CD8-positive, alpha-beta memory T cell (primary cell): Measurements from ENCODE around the gene PPP1R14C. TPM values are rescaled to one million over a fixed set of nuclear protein-coding genes. Genes with fewer than 3 reads are reported as not detected.
A peak's percentile ranks its signal among the peaks of the same experiment; 100 is the strongest.

Source experiments
- CTCF ChIA-PET: fragments of 350-600 bp; sonication (Branson Sonifier 250); formaldehyde crosslinking; loops from one replicate; lab custom pipeline; 2021; ENCODE audit warnings: antibody characterized with exemption; lab: Charles Lee
- POLR2A ChIA-PET: fragments of 350-600 bp; sonication (Branson Sonifier 250); formaldehyde crosslinking; loops from one replicate; lab custom pipeline; 2021; ENCODE audit warnings: antibody characterized with exemption; lab: Charles Lee
- DNase-seq, 5 donors: peaks; one replicate each; pipeline versions ENCODE4 v3.0.0 to v3.0.0-alpha.2; 2020 to 2022; ENCODE audit warnings: mixed read lengths in 1 of 5
- H3K27ac ChIP-seq: one replicate; pipeline ENCODE4 v1.7.0; 2013; ENCODE audit warnings: low read depth, mild to moderate bottlenecking, low read length, moderate library complexity
- H3K27me3 ChIP-seq: 2 replicates; pipeline ENCODE4 v1.7.0; 2013; ENCODE audit warnings: low read length, mild to moderate bottlenecking; ENCODE audit not compliant: insufficient read depth, poor library complexity, severe bottlenecking
- H3K36me3 ChIP-seq: 2 replicates; pipeline ENCODE4 v1.7.0; 2013; ENCODE audit warnings: mild to moderate bottlenecking, low read length, moderate library complexity; ENCODE audit not compliant: insufficient read depth
- H3K4me1 ChIP-seq: 2 replicates; pipeline ENCODE4 v1.7.0; 2013; ENCODE audit warnings: mild to moderate bottlenecking, low read length, moderate library complexity; ENCODE audit not compliant: insufficient read depth
- H3K4me3 ChIP-seq: 2 replicates; pipeline ENCODE4 v1.7.0; 2013; ENCODE audit warnings: mild to moderate bottlenecking, low read length
- H3K9me3 ChIP-seq: 2 replicates; pipeline ENCODE4 v1.7.0; 2013; ENCODE audit warnings: mild to moderate bottlenecking, low read length
- H3K27ac Mint-ChIP-seq, 8 donors: one replicate each; pipeline ENCODE4 v1.8.0; 2020 to 2021; ENCODE audit warnings: mixed read lengths in 8 of 8, mild to moderate bottlenecking in 6 of 8, inconsistent platforms in 3 of 8, moderate library complexity in 3 of 8
- H3K27me3 Mint-ChIP-seq, 2 donors: one replicate each; pipeline ENCODE4 v1.8.0; 2020 to 2021; ENCODE audit warnings: mixed read lengths in 2 of 2, mild to moderate bottlenecking in 1 of 2, moderate library complexity in 1 of 2
- H3K36me3 Mint-ChIP-seq, 3 donors: one replicate each; pipeline ENCODE4 v1.8.0; 2020 to 2021; ENCODE audit warnings: mixed read lengths in 3 of 3, inconsistent platforms in 1 of 3, mild to moderate bottlenecking in 1 of 3
- H3K4me1 Mint-ChIP-seq, 3 donors: one replicate each; pipeline ENCODE4 v1.8.0; 2020 to 2021; ENCODE audit warnings: mixed read lengths in 3 of 3, inconsistent platforms in 1 of 3, mild to moderate bottlenecking in 1 of 3
- H3K4me3 Mint-ChIP-seq, 7 donors: one replicate each; pipeline ENCODE4 v1.8.0; 2020 to 2021; ENCODE audit warnings: mixed read lengths in 7 of 7, mild to moderate bottlenecking in 6 of 7, moderate library complexity in 4 of 7, inconsistent platforms in 2 of 7
- H3K9me3 Mint-ChIP-seq, 5 donors: one replicate each; pipeline ENCODE4 v1.8.0; 2020 to 2022; ENCODE audit warnings: mixed read lengths in 5 of 5, mild to moderate bottlenecking in 3 of 5, moderate library complexity in 2 of 5, inconsistent platforms in 1 of 5
- polyA plus RNA-seq: library from polyadenylated mRNA; unstranded; fragments of 300-500 nt; fragmentation: Illumina TruSeq; gene quantifications from one replicate; pipeline ENCODE4 v1.2.3, GENCODE V29; 2021
- total RNA-seq, 2 experiments: library from RNA; stranded (reverse); gene quantifications; one replicate each; pipeline ENCODE4 v1.2.3, GENCODE V29; 2021

The PPP1R14C gene
- total and polyA plus RNA-seq, 3 experiments from 2014 or later: 0.76 to 1.6 (median 1.4) TPM

- DNase-seq: no peak
- Histone ChIP-seq H3K9me3 (no peaks in the 10 kb centered on the region), H3K27ac (no peak overlapping the region), H3K4me3 (no peak overlapping the region), H3K4me1 (no peaks in the 10 kb centered on the region), H3K36me3 (no peaks in the 10 kb centered on the region), H3K27me3 (no peaks in the 10 kb centered on the region)
- Mint-ChIP-seq H3K4me1 (peaks cover 4 to 17% (median 16%) of the 10 kb centered on the region in 3 donors), H3K4me3 (no peak overlapping the region), H3K9me3 (no peaks in the 10 kb centered on the region), H3K36me3 (no peaks in the 10 kb centered on the region), H3K27ac (no peak overlapping the region), H3K27me3 (peaks cover 5 to 7% of the 10 kb centered on the region in 2 donors)
- ChIA-PET POLR2A (no interaction called here), CTCF (interaction anchor here (0.8 to 1.0 kb wide), 2 partner anchors 15 to 20 kb away, joined by 3 read pairs; no protein-coding TSS in a partner anchor)
These were observed 27.1 kb upstream of the PPP1R14C start for GRCh38 chr6:150115769-150116168.

DNA sequence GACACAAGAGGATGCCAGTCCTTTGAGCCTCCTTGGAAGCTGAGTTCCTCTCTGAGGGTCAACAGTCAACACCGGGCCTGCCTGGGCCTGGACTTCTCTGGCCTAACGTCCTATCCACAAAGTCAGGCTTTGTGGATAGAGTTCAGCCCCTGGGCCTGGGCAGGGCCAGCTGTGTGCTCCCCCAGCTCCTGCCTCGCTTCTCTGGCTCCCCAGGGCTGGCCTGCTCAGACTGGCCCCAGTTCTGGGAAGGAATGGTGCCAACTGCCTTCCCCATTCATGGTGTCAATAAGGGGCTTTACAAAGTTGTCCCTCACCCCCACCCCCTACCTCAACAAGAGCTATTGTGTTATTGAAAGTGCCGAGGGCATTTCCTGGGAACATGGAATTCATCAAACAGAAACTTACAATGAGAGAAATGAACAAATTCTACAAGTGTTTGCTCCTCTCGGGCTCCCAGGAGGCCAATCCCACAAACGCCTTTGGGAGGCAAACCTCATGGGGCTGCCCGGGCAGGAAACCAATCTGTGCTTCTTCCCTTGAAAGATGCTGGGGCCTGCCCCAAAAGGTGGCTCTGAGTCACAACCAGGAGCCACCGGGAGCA is 26.5 kb upstream of the PPP1R14C start:
- Histone ChIP-seq H3K27me3 (no peaks in the 10 kb centered on the region), H3K4me1 (no peaks in the 10 kb centered on the region), H3K36me3 (no peaks in the 10 kb centered on the region), H3K27ac (no peak overlapping the region), H3K4me3 (no peak overlapping the region), H3K9me3 (no peaks in the 10 kb centered on the region)
- DNase-seq: no peak
- Mint-ChIP-seq H3K36me3 (no peaks in the 10 kb centered on the region), H3K4me3 (no peak overlapping the region), H3K4me1 (peaks cover 4 to 17% (median 16%) of the 10 kb centered on the region in 3 donors), H3K9me3 (no peaks in the 10 kb centered on the region), H3K27me3 (peaks cover 2 to 4% of the 10 kb centered on the region in 2 donors), H3K27ac (peak overlapping the region in 1 of 8 donors; percentile 5)
- POLR2A ChIA-PET: no interaction called here
- CTCF ChIA-PET: interaction anchor here (1.0 kb wide), 1 partner anchor 14 kb away, joined by 3 read pairs; no protein-coding TSS in a partner anchor

GRCh38 chr6:150118203-150118602 is 24.6 kb upstream of the PPP1R14C start:
- peaks cover 4 to 17% (median 16%) of the 10 kb centered on the region in 3 donors for H3K4me1 Mint-ChIP-seq
- DNase-seq: no peak
- POLR2A ChIA-PET: no interaction called here
- Histone ChIP-seq H3K27me3 (no peaks in the 10 kb centered on the region), H3K4me3 (no peak overlapping the region), H3K4me1 (no peaks in the 10 kb centered on the region), H3K9me3 (no peaks in the 10 kb centered on the region), H3K27ac (no peak overlapping the region), H3K36me3 (no peaks in the 10 kb centered on the region)
- CTCF ChIA-PET: interaction anchor here (1.1 to 1.8 kb wide), 3 partner anchors 29 to 193 kb away, joined by 3 to 5 read pairs (median 3); no protein-coding TSS in a partner anchor
- H3K27ac Mint-ChIP-seq: no peak overlapping the region
- no peak overlapping the region for H3K4me3 Mint-ChIP-seq
- H3K27me3 Mint-ChIP-seq: peaks cover 3 to 9% of the 10 kb centered on the region in 2 donors
- no peaks in the 10 kb centered on the region for H3K9me3 Mint-ChIP-seq
- no peaks in the 10 kb centered on the region for H3K36me3 Mint-ChIP-seq

DNA sequence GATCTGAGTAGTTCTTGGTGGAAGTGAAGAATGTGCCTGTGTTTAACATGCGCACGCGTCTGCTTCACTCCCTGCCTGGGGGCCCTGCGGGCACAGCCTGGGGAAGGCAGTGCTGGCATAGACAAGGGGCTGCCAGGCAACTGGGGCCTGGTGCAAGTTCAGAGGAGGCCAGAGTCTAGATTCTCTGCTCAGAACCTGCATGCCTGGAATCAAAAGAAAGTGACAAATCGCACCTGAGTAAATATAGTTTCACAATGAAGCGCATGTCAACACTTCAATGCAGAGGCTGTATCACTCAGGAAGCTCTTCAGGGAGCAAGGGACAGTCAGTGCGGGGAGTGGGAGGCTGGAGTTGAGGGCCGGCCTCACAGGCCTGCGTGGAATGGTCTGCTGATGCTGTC is 24.2 kb upstream of the PPP1R14C start:
- Mint-ChIP-seq H3K4me3 (no peak overlapping the region), H3K4me1 (peaks cover 4 to 20% (median 16%) of the 10 kb centered on the region in 3 donors), H3K27me3 (peaks cover 3 to 9% of the 10 kb centered on the region in 2 donors), H3K27ac (peak overlapping the region in 1 of 8 donors; percentile 39), H3K36me3 (no peaks in the 10 kb centered on the region), H3K9me3 (no peaks in the 10 kb centered on the region)
- no peaks in the 10 kb centered on the region for H3K27me3 ChIP-seq
- H3K27ac ChIP-seq: no peak overlapping the region
- no peak overlapping the region for H3K4me3 ChIP-seq
- no peaks in the 10 kb centered on the region for H3K4me1 ChIP-seq
- no peaks in the 10 kb centered on the region for H3K36me3 ChIP-seq
- CTCF ChIA-PET: interaction anchor here (1.1 to 1.8 kb wide), 3 partner anchors 29 to 192 kb away, joined by 3 to 5 read pairs (median 3); no protein-coding TSS in a partner anchor
- POLR2A ChIA-PET: no interaction called here
- no peak for DNase-seq
- H3K9me3 ChIP-seq: no peaks in the 10 kb centered on the region

DNA sequence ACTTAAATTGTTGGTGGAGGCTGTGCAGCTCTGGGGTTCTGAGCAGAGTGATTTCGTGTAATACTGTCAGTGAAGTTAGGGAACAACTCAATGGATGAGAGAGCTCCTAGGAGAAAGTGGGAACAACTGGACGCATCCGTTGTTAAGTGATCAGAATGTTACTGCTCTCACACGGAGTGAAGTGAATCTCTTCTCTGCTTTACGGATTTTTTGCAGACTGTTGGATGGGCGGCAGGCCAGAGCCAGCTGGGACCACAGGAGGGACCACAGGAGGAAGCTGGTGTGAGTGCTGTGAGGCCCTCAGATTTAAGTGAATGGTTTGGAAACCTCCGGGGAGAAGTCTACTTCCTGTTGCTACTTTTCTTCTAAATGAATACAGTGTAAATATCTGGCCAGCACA is 23.7 kb upstream of the PPP1R14C start:
- no peak for DNase-seq
- ChIA-PET CTCF (interaction anchor here (1.1 to 1.8 kb wide), 3 partner anchors 30 to 192 kb away, joined by 3 to 5 read pairs (median 3); no protein-coding TSS in a partner anchor), POLR2A (no interaction called here)
- no peaks in the 10 kb centered on the region for H3K9me3 ChIP-seq
- Mint-ChIP-seq H3K4me1 (peaks cover 4 to 25% (median 16%) of the 10 kb centered on the region in 3 donors), H3K36me3 (no peaks in the 10 kb centered on the region), H3K27me3 (peaks cover 6 to 12% of the 10 kb centered on the region in 2 donors), H3K4me3 (no peak overlapping the region), H3K27ac (peak overlapping the region in 1 of 8 donors; percentile 28), H3K9me3 (no peaks in the 10 kb centered on the region)
- no peaks in the 10 kb centered on the region for H3K4me1 ChIP-seq
- no peak overlapping the region for H3K4me3 ChIP-seq
- no peaks in the 10 kb centered on the region for H3K27me3 ChIP-seq
- no peak overlapping the region for H3K27ac ChIP-seq
- H3K36me3 ChIP-seq: no peaks in the 10 kb centered on the region

- Mint-ChIP-seq H3K4me1 (peaks cover 4 to 24% (median 16%) of the 10 kb centered on the region in 3 donors), H3K9me3 (no peaks in the 10 kb centered on the region), H3K36me3 (no peaks in the 10 kb centered on the region), H3K27ac (peak overlapping the region in 1 of 8 donors; percentile 3), H3K27me3 (peaks cover 5 to 14% of the 10 kb centered on the region in 2 donors), H3K4me3 (no peak overlapping the region)
- no peak overlapping the region for H3K4me3 ChIP-seq
- peaks cover 4% of the 10 kb centered on the region for H3K27me3 ChIP-seq
- ChIA-PET CTCF (interaction anchor here (0.9 kb wide), 1 partner anchor 211 kb away, joined by 3 read pairs; no protein-coding TSS in a partner anchor), POLR2A (no interaction called here)
- H3K4me1 ChIP-seq: no peaks in the 10 kb centered on the region
- DNase-seq: no peak
- H3K27ac ChIP-seq: no peak overlapping the region
- H3K9me3 ChIP-seq: no peaks in the 10 kb centered on the region
- no peaks in the 10 kb centered on the region for H3K36me3 ChIP-seq
These were observed 19.2 kb upstream of the PPP1R14C start for GRCh38 chr6:150123645-150124044.

DNA sequence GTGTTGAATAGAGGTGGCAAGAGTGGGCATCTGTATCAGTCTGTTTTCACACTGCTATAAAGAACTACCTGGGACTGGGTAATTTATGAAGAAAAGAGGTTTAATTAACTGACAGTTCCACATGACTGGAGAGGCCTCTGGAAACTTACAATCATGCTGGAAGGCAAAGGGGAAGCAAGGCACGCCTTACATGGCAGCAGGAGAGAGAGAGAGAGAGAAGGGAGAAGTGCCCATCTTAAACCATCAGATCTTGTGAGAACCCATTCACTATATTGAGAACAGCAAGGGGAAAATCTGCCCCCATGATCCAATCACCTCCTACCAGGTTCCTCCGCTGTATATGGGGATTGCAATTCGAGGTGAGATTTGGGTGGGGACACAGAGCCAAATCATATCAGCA is 18.6 kb upstream of the PPP1R14C start:
- ChIA-PET CTCF (interaction anchor here (0.9 kb wide), 1 partner anchor 210 kb away, joined by 3 read pairs; no protein-coding TSS in a partner anchor), POLR2A (no interaction called here)

DNA sequence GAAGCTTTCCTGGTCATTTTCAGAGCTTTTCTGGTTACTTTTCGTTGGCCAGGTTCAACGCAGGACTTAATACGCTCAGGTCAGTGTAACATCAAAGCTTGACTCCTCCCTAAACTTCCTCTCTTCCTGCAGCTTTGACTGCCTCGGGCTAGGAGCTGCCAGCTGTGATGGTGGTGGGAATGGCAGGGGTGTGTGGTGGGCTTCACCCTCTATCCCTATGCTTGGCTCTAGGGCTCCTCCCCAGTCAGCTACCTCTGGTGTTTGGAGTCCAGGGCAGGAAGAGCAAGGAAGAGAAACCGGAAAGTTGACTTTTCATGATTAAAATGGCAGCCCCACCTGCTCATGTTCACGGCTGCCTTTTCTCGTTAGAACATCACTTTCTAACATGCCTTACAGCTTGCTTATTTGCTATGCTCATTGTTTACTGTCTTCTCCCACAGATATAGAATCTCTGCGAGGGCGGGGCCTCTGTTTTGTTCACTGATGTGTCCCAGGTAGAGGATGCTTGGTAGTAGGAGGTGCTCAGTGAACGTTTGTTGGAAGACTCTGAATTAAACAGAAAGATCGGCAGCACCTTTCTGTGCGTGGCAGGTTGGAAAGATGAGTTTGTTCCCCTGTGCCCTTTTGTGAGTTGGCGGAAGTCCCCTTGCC is 16.1 kb upstream of the PPP1R14C start:
- H3K9me3 Mint-ChIP-seq: no peaks in the 10 kb centered on the region
- no peaks in the 10 kb centered on the region for H3K36me3 Mint-ChIP-seq
- peaks cover 6 to 12% of the 10 kb centered on the region in 2 donors for H3K27me3 Mint-ChIP-seq
- H3K27ac ChIP-seq: no peak overlapping the region
- H3K9me3 ChIP-seq: no peaks in the 10 kb centered on the region
- peak overlapping the region in 1 of 8 donors; percentile 79 for H3K27ac Mint-ChIP-seq
- H3K4me1 Mint-ChIP-seq: peaks cover 0 to 8% (median 0%) of the 10 kb centered on the region in 3 donors
- H3K4me3 ChIP-seq: no peak overlapping the region
- CTCF ChIA-PET: interaction anchor here (1.1 kb wide), 1 partner anchor 13 kb away, joined by 3 read pairs; no protein-coding TSS in a partner anchor
- no peaks in the 10 kb centered on the region for H3K36me3 ChIP-seq
- POLR2A ChIA-PET: no interaction called here
- no peak for DNase-seq
- no peaks in the 10 kb centered on the region for H3K4me1 ChIP-seq
- no peak overlapping the region for H3K4me3 Mint-ChIP-seq
- H3K27me3 ChIP-seq: peaks cover 4% of the 10 kb centered on the region

More for the DNA sequence above, 18.6 kb upstream of the PPP1R14C start:
- H3K27me3 ChIP-seq: peaks cover 4% of the 10 kb centered on the region
- Mint-ChIP-seq H3K9me3 (no peaks in the 10 kb centered on the region), H3K4me3 (no peak overlapping the region), H3K27ac (no peak overlapping the region), H3K27me3 (peaks cover 5 to 14% of the 10 kb centered on the region in 2 donors), H3K4me1 (peaks cover 1 to 18% (median 14%) of the 10 kb centered on the region in 3 donors), H3K36me3 (no peaks in the 10 kb centered on the region)
- DNase-seq: no peak
- no peaks in the 10 kb centered on the region for H3K9me3 ChIP-seq
- no peaks in the 10 kb centered on the region for H3K4me1 ChIP-seq
- no peak overlapping the region for H3K4me3 ChIP-seq
- no peaks in the 10 kb centered on the region for H3K36me3 ChIP-seq
- no peak overlapping the region for H3K27ac ChIP-seq
